T follicular helper cell (primary cell): ENCODE measurements around the gene LRRC14B.

Experiments used
- DNase-seq: peaks from one replicate; pipeline ENCODE4 v3.0.0-alpha.2; 2020; ENCODE audit warnings: low read depth
- total RNA-seq, 2 experiments: gene quantifications; one replicate each; lab custom pipeline; 2026; lab: John Stamatoyannopoulos, UW

LRRC14B gene
- total RNA-seq: 0.04 to 0.06 reads per million in 2 experiments

- no peak for DNase-seq
Measured at GRCh38 chr5:191036-191948, at the start of gene LRRC14B. LRRC14B (plus strand) TSS chr5:191495; CDS start chr5:191539, 44 bp downstream.

DNA sequence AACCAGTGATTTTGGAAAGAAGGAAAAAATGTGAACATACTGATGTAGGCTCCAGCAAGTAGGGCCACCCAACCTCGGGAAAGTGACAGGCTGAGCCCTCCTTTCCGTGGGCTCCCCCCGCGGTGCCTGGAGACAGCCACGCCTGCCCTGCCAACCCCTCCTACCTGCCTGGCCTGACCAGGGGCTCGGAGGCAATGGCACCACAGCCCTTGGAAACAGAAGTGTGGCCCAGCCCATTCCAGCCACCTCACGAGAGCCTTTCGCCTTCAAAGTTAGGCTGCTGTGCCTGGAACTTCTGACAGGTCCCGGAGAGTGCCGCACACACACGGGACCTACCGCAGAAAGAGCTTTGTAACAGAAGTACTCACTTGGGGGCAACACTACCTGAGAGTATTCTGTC, 49.5 kb upstream of the LRRC14B start:
- DNase-seq: no peak

- no peak for DNase-seq
Measured at GRCh38 chr5:142246-142810, 49.0 kb upstream of the LRRC14B start.

- no peak for DNase-seq
Measured at GRCh38 chr5:143041-143440, 48.3 kb upstream of the LRRC14B start.

DNA sequence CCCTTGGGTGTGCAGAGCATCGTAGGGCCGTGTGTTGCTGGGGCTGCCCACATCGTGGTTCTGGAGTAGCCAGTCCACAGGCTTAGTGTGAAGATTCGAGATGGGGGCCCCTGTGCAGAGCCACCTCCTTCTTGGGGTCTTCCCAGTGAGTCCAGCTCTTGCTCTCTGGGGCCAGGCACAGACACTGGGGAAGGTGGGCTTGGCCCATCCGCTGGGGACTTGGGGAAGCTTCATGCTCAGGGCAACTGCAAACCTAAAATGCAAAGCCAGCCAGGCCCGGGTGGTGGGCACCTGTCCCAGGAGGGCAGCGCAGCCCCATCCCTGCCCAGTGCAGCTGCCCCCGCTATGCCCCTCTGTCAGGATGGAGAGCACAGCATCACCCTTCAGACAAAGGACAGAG, 46.4 kb upstream of the LRRC14B start:
- no peak for DNase-seq

DNA sequence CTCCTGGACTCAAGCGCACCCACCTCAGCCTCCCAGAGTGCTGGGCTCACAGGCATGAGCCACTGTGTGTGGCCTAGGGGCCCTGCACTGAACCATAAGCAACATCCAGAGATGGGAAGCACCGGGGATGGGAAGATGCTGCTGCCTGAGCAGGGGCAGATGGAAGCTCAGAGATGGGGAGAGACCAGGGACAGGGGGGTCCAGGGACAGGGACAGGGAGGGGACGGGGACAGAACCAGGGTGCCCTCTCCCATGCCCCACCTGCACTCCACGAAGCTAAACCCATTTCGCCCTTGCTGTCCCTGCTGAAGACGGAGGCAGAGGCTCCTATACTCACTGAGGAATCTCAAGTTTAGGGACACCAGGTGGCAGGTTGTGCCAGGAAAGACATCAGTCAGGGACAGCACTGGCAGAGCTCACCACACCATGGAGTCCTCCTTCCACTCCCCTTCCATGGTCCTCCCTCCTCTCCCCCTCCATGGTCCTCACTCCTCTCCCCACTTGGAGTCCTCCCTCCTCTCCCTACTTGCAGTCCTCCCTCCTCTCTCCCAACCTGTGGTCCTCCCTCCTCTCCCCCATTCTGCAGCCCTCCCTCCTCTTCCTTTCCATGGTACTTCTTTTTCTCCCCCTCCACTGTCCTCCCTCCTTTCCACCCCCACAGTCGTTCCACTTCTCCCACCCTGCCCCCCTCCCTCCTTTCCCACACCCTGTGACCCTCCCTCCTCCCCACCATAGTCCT, 45.5 kb upstream of the LRRC14B start:
- no peak for DNase-seq

DNA sequence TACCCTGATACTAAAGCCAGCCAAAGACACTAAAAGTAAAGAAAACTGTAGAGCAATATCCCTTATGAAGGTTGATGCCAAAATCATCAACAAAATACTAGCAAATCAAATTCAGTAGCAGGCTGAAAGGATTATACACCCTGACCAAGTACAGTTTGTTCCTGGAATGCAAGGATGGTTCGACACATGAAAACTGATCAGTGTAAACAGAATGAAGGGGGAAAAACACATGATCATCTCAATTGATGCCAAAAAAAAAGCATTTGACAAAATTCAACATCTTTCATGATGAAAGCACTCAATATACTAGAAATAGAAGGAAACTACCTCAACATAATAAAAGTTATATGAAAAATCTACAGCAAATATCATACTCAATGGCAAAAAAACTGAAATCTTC, 43.5 kb upstream of the LRRC14B start:
- DNase-seq: no peak

DNA sequence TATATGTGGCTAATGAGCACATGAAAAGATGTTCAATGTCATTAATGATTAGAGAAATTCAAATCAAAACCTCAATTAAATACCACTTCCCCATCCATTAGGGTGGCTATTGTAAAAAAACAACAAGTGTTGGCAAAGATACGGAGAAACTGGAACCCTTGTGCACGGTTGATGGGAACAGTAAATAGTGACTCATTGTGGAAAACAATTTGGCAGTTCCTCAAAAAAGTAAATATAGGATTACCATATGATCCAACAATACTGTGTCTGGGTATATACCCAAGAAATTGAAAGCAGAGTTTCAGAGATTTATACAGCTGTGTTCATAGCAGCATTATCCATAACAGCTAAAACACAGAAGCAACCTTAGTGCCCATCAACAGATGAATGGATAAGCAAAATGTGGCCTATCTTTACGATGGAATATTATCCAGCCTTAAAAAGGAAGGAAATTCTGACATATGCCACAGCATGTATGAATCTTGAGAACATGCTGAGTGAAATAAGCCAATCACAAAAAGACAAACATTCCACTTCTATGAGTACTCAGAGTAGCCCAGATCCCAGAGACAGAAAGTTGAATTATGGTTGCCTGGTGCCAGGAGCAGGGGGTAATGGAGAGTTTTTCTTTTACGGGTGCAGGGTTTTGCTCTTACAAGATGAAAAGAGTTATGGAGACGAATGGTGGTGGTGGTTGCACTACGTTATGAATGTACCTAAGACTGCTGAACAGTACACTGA, 41.4 kb upstream of the LRRC14B start:
- DNase-seq: no peak

DNA sequence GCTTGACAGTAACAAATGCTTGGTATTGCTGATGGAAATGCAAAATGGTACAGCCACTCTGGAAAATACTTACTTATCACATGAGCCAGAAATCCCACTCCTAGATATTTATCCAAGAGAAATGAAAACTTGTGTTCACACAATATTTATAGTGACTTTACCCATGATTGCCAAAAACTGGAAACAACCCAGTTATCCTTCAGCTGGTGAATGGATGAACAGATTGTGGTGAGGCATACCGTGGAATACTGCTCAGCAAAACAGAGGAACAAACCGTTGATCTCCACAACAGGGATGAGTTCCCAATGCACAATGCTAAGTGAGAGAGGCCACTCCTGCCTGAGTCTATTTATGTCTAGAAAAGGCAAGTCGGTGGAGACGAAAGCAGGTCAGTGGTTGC, 40.5 kb upstream of the LRRC14B start:
- DNase-seq: no peak

DNA sequence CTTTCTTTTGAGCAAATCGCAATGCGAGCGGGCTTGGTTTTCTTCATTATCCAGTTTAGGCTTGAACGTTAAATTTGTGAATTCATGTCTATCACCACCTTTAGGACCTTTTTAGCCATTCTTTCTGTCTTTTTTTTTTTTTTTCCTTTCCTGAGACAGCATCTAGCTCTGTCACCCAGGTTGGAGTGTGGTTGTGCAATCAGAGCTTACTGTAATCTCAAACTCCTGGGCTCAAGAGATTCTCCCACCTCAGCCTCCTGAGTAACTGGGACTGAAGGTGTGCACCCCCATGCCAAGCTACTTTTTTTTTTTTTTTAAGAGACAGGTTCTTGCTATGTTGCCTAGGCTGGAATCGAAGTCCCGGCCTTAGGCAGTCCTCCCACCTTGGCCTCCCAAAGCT, 39.2 kb upstream of the LRRC14B start:
- no peak for DNase-seq

DNA sequence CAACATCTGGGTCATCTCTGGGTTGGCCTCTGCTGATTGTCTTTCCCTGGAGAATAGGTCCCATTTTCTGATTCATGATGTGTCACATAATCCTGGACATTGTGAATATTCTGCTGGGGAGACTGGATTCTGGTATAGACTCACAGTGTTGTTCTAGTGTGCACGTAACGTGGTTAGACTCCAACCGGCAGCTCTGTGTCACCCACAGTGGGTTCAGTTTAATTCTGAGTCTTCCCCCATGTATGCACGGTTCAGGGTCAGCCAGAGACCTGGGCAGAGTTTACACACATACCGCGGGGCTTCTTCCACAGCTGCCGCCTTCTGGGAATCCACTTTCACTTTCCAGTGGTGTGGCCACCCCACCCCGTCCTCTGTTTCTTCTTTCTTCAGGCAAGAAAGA, 38.0 kb upstream of the LRRC14B start:
- DNase-seq: no peak

GRCh38 chr5:154236-154635, 37.1 kb upstream of the LRRC14B start:
- DNase-seq: no peak

DNA sequence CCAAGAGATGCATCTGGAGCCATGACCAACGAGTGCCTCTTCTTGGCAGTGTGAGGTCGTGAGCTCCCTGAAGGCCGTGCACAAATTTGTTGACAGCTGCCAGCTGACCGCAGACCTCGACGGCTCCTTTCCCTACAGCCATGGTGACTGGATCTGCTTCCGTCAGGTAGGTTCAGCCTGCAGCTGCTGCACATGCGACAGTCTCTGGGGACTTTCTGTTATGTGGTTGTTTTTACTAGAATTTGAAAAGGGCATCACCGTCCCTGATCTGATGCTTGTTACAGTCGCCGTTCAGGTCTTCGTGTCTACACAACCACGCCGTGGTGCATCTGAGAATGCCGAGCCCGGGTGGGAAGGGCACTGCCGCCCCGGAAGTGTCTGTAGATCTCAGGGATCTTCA, 36.5 kb upstream of the LRRC14B start:
- DNase-seq: no peak

DNA sequence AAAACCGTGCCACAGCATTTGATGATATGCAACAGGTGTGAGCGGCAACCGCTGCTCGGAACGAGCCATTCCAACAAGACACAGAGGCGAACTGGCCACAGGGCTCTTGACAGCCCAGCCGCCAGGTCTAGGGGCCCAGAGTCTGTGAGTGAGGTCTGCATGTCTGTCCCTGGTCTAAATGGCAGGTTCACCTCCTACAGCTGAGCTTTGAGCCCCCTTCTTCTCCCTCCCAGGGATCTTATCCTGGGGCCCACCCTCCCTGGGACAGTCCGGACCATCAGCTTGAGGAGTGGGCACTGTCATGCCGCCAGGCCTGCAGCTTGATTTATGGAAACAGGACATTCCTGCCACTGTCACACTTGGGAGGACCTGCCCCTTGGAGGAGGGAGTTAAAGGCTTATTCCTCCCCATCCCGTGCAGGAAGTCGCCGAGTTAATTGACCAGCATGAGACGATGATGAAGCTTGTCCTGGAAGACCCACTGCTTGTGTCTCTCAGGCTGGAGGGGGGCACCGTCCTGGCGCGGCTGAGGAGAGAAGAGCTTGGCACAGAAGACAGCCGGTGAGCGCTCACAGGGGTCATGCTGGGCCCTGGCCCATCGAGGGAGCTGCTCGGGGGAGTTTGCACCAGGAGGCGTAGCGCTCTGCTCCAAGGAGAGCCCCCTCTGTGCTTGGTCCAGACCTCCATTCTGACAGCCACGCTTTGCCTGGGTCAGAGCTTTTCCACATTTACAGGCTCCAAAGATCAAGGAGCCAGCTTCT, 35.5 kb upstream of the LRRC14B start:
- no peak for DNase-seq

- DNase-seq: no peak
Measured at GRCh38 chr5:156411-157072, 34.8 kb upstream of the LRRC14B start.

DNA sequence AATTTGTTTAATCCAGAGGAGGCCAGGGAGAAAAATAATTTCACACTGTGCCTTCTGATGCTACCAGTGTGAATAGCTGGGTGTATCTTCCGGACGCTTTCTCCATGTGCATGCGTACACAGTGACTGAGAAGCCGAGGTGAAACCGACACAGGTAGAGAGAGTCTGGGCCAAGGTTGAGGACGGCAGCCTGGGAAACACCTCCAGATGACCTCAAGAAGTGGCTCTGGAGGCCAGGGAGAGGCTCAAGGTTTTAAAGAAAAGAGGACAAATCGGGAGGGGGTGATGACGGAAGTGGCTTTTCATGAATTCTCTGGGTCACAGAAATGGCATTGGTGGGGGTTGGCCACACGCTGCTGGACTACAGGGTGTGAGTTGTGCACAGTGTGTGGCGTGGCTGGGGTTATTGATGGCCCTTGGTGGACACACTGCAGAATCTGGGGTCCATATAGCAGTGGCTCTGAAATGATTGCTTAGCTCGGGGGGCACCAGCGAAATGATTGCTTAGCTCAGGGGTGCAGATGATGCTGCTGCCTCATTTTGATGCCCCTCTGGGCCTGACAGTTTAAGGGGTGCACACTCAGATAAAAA, 34.1 kb upstream of the LRRC14B start:
- DNase-seq: no peak

GRCh38 chr5:157801-158200, 33.5 kb upstream of the LRRC14B start:
- DNase-seq: no peak

DNA sequence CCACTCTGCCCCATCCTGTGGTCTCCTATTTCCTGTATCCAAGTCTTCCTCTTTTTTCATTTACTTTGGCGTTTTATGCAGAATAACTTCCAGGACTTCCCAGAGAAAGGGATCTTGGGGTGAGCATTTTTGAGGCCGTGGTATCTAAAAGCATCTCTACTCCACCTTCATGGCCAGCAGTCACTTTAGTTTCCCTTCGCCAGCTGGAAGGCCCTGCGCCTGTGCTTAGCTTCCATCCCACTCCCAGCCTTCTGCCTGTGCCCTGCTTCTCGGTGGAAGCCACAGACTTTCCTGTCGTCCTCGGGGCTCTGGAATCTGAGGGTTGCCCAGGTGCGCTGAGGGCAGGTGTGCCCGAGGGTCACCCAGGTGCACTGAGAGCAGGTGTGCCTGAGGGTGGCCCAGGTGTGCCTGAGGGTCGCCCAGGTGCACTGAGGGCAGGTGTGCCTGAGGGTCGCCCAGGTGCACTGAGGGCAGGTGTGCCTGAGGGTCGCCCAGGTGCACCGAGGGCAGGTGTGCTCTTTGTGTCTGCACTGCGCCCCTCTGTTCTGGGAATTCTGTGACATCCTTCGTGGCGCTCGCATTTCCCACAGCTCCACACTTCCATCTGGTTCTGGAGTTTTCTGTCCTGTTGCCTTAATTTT, 32.4 kb upstream of the LRRC14B start:
- DNase-seq: no peak

DNA sequence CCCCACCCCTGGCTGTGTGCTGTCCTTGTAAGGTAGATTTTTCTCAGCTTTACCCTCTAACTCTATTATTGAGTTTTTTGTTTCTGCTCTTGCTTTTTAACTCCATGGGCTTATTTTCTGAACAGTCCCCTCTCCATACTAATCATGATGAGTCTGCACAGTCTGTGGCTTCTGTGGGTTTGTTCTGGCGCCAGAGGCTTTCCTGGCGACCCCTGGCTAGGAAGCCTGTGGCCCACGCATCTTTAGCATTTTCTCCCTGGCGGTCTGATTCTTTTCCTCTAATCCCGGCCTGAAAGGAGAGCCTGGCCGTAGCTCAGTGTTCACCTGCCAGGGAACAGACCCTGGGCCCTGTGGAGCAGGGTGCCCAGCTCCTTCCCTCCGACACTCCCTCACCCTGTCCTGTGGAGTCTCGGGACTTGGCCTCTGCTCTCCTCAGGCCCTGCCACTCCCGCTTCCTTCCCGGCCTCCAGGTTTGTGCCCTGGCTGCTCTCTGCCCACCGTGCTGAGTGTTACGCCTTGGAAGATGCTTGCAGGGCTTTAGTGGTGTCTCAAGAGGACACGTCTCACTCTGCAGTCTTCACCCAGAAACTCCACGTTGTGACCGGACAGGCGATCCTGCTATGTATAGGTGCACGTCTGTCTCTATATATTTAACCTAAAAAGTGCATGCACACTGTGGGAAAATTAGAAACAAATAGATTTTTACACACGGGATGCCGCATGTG, 31.7 kb upstream of the LRRC14B start:
- DNase-seq: no peak
